SH-SY5Y (cell line): ENCODE measurements around the gene FOXL1.

Source experiments
- GATA2 ChIP-seq: IDR thresholded peaks from 2 replicates; pipeline ENCODE4 v1.6.1; 2011; ENCODE audit warnings: mild to moderate bottlenecking, low read depth, low read length
- GATA3 ChIP-seq: IDR thresholded peaks from 2 replicates; pipeline ENCODE4 v1.6.1; 2011; ENCODE audit warnings: low read depth, mild to moderate bottlenecking, low read length, moderate library complexity

FOXL1 gene

GRCh38 chr16:86578611-86579267 is 390 bp downstream of the FOXL1 start:
- TF ChIP-seq GATA2 (no peak), GATA3 (no peak)

- TF ChIP-seq GATA3 (no peak), GATA2 (no peak)
Measured at GRCh38 chr16:86579268-86580062, 1.1 kb downstream of the FOXL1 start.

- TF ChIP-seq GATA2, result no peak
- TF ChIP-seq GATA3, result no peak
Measured at GRCh38 chr16:86580063-86580790, 1.9 kb downstream of the FOXL1 start.

- TF ChIP-seq GATA2, result no peak
- TF ChIP-seq GATA3, result no peak
Measured at GRCh38 chr16:86580791-86581170, 2.4 kb downstream of the FOXL1 start.

- TF ChIP-seq GATA3 (no peak), GATA2 (no peak)
Measured at GRCh38 chr16:86581458-86581857, 3.1 kb downstream of the FOXL1 start.

- TF ChIP-seq GATA2 (peak; percentile 38; the same call in 1 of the 2 replicates), GATA3 (no peak)
Measured at GRCh38 chr16:86584071-86584685, 5.8 kb downstream of the FOXL1 start.

GRCh38 chr16:86584726-86585721 is 6.7 kb downstream of the FOXL1 start:
- TF ChIP-seq GATA2, result no peak
- TF ChIP-seq GATA3, result no peak

GRCh38 chr16:86585821-86586611 is 7.7 kb downstream of the FOXL1 start:
- no peak for TF ChIP-seq GATA2

GRCh38 chr16:86587487-86587886 is 9.1 kb downstream of the FOXL1 start:
- TF ChIP-seq GATA3, result no peak
- TF ChIP-seq GATA2, result no peak

- TF ChIP-seq GATA3 (no peak), GATA2 (no peak)
Measured at GRCh38 chr16:86590501-86591144, 12.3 kb downstream of the FOXL1 start.

- TF ChIP-seq GATA3 (no peak), GATA2 (no peak)
Measured at GRCh38 chr16:86591270-86591669, 12.9 kb downstream of the FOXL1 start.

GRCh38 chr16:86593913-86594620 is 15.7 kb downstream of the FOXL1 start:
- TF ChIP-seq GATA2, result no peak
- TF ChIP-seq GATA3, result no peak
